ENCODE results near the gene KITLG.

The KITLG gene

DNA sequence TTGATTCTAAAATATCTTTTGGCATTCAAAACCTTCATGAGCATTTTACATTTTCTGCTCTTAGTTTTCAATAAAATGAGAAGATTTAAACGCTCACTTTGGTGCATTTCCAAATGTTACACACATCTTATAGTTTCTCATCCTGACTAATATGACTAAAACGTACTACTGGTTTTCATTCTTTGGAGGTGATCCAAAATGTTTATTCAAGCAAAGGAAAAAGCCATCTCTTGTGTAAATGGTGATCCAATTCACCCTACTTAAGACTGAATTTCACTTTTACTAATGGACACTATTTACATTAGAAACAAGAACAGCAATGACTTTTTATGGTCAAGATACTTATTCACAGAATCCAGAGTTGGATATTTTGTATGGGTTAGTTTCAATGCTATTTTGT is 86.6 kb downstream of the KITLG start:
- TF ChIP-seq, protein P1, sequence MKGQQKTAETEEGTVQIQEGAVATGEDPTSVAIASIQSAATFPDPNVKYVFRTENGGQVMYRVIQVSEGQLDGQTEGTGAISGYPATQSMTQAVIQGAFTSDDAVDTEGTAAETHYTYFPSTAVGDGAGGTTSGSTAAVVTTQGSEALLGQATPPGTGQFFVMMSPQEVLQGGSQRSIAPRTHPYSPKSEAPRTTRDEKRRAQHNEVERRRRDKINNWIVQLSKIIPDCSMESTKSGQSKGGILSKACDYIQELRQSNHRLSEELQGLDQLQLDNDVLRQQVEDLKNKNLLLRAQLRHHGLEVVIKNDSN (IDR thresholded peaks at IDR 0.05), result no peak
- TF ChIP-seq RAD21 (IDR thresholded peaks at IDR 0.05; ENCODE audit: low read depth) (no peak), TEAD4 (IDR thresholded peaks at IDR 0.05) (no peak), EGR1 (IDR thresholded peaks at IDR 0.05) (no peak), NFIC (IDR thresholded peaks at IDR 0.05) (no peak), CREB1 (IDR thresholded peaks at IDR 0.05; ENCODE audit: low read depth) (no peak), CEBPB (IDR thresholded peaks at IDR 0.05) (no peak), ZBTB7A (IDR thresholded peaks at IDR 0.05; ENCODE audit: low read depth) (no peak)
- TF ChIP-seq, protein P2, sequence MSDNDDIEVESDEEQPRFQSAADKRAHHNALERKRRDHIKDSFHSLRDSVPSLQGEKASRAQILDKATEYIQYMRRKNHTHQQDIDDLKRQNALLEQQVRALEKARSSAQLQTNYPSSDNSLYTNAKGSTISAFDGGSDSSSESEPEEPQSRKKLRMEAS (IDR thresholded peaks at IDR 0.05), result no peak
- TF ChIP-seq, protein P3, sequence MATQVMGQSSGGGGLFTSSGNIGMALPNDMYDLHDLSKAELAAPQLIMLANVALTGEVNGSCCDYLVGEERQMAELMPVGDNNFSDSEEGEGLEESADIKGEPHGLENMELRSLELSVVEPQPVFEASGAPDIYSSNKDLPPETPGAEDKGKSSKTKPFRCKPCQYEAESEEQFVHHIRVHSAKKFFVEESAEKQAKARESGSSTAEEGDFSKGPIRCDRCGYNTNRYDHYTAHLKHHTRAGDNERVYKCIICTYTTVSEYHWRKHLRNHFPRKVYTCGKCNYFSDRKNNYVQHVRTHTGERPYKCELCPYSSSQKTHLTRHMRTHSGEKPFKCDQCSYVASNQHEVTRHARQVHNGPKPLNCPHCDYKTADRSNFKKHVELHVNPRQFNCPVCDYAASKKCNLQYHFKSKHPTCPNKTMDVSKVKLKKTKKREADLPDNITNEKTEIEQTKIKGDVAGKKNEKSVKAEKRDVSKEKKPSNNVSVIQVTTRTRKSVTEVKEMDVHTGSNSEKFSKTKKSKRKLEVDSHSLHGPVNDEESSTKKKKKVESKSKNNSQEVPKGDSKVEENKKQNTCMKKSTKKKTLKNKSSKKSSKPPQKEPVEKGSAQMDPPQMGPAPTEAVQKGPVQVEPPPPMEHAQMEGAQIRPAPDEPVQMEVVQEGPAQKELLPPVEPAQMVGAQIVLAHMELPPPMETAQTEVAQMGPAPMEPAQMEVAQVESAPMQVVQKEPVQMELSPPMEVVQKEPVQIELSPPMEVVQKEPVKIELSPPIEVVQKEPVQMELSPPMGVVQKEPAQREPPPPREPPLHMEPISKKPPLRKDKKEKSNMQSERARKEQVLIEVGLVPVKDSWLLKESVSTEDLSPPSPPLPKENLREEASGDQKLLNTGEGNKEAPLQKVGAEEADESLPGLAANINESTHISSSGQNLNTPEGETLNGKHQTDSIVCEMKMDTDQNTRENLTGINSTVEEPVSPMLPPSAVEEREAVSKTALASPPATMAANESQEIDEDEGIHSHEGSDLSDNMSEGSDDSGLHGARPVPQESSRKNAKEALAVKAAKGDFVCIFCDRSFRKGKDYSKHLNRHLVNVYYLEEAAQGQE (IDR thresholded peaks at IDR 0.05; ENCODE audit: low read depth), result no peak

DNA sequence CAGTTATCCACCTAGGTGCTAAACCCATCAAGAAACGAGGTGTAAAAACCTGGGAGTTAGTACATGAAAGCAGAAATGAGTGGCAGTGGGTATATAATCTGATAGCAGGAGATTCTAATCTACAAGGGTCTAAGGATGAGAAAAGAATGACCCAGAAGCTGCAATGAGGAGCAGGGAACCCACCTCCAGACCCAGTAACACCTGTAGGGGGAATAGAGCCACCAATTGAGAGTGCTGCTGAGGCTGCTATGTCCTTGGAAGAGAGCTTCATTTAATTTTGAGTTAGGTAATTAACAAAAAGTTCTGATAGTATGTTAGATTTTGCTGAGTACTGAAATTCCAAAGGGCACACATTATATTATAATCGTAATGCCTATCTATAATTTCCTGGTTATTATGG is 89.8 kb downstream of the KITLG start:
- TF ChIP-seq EP300 (IDR thresholded peaks at IDR 0.05; ENCODE audit: borderline replicate concordance), result no peak
- TF ChIP-seq TEAD4 (IDR thresholded peaks at IDR 0.05), result no peak
- TF ChIP-seq, protein P2 (IDR thresholded peaks at IDR 0.05), result no peak
- TF ChIP-seq NFIC (IDR thresholded peaks at IDR 0.05), result no peak
- no peak for TF ChIP-seq YY1 (IDR thresholded peaks at IDR 0.05; ENCODE audit: low read depth)
- no peak for TF ChIP-seq TCF12 (IDR thresholded peaks at IDR 0.05; ENCODE audit: low read depth)
- no peak for TF ChIP-seq CEBPB (IDR thresholded peaks at IDR 0.05)
- no peak for TF ChIP-seq CREB1 (IDR thresholded peaks at IDR 0.05; ENCODE audit: low read depth)

DNA sequence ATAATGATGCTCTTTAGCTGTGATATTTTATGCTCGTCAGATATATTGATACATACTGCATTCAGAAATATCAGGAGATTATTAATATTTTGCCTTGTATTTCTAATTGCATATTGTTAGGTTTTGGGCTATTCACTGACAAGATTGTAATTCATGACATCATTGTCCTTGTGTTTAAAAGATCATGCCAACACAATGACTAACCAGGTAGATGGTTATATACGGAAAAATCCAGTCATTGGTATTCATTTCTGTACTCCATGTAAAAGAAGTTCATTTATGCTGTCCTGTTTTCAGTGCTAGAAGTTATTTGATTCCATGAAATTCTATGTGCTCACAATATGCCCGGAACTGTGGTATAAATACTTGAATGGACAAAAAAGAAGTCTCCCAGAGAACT is 107.5 kb downstream of the KITLG start:
- TF ChIP-seq FOXM1 (IDR thresholded peaks at IDR 0.05; ENCODE audit: borderline replicate concordance, low read depth), result no peak
- no peak for TF ChIP-seq EGR1 (IDR thresholded peaks at IDR 0.05)

DNA sequence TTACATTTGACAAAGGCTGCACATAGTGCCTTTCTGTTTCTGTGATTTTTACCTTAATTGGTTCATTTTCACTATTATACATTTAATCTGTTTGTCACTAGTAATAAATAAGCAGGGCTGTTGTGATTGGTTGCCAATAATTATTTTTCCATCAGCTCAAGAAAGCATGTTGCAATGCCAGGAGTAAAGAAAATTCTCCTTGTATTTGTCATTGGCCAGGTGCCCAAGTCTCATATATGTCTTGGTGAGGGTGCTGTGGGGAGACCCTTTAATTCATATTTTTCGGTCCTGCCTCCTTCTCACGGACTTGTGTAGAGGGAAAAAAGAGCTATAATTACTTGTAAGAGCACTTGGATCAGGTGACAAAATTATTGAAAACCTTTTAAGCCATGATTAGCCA is 108.0 kb downstream of the KITLG start:
- 0 out of 2 replicates have a peak, but pooled peaks have one; percentile 18 for TF ChIP-seq CEBPB (IDR thresholded peaks at IDR 0.05)
- TF ChIP-seq EP300 (IDR thresholded peaks at IDR 0.05; ENCODE audit: borderline replicate concordance), result no peak

DNA sequence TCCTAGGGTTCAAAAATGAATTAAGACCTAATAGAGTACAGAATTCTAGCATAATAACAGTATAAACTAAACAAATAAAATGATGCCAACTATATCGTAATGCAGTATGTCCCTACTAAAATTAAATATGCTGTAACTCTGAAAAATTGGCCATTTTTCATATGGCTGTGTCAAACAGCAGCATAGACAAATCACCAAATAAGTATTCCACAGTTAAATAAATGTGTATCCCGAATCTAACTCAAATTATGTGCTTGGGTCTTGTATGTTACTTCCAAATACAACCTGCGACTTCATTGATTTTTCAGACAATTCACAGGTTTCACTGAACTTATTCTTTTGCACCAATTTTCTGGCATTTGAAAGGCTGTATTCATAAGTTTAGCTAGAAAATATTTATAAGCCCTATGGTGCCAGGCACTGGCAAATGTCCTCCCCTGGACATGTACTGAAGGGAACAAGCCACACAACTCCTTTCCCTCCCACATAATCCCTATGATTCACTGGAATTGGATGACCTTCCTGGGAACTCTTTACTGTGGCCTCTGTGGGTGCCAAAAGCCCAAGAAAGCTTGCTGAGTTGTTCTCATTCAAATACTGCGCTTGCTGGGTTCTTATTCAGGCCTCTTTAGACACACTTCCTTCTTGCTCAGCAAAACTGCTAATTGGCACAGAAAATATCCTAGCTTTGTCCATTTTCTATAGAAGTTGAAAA is 108.8 kb downstream of the KITLG start:
- TF ChIP-seq ZBTB7A (IDR thresholded peaks at IDR 0.05; ENCODE audit: low read depth) (no peak), TAF1 (IDR thresholded peaks at IDR 0.05; ENCODE audit: low read depth) (no peak), EGR1 (IDR thresholded peaks at IDR 0.05) (no peak), TCF12 (IDR thresholded peaks at IDR 0.05; ENCODE audit: low read depth) (no peak), NFIC (IDR thresholded peaks at IDR 0.05) (no peak), CEBPB (IDR thresholded peaks at IDR 0.05) (no peak), TEAD4 (IDR thresholded peaks at IDR 0.05) (no peak), YY1 (IDR thresholded peaks at IDR 0.05; ENCODE audit: low read depth) (no peak), FOXM1 (IDR thresholded peaks at IDR 0.05; ENCODE audit: borderline replicate concordance, low read depth) (no peak), RAD21 (IDR thresholded peaks at IDR 0.05; ENCODE audit: low read depth) (no peak), EP300 (IDR thresholded peaks at IDR 0.05; ENCODE audit: borderline replicate concordance) (no peak), CREB1 (IDR thresholded peaks at IDR 0.05; ENCODE audit: low read depth) (no peak)
- TF ChIP-seq, protein P1 (IDR thresholded peaks at IDR 0.05), result no peak
- TF ChIP-seq, protein P3 (IDR thresholded peaks at IDR 0.05; ENCODE audit: low read depth), result no peak
- TF ChIP-seq, protein P2 (IDR thresholded peaks at IDR 0.05), result no peak

DNA sequence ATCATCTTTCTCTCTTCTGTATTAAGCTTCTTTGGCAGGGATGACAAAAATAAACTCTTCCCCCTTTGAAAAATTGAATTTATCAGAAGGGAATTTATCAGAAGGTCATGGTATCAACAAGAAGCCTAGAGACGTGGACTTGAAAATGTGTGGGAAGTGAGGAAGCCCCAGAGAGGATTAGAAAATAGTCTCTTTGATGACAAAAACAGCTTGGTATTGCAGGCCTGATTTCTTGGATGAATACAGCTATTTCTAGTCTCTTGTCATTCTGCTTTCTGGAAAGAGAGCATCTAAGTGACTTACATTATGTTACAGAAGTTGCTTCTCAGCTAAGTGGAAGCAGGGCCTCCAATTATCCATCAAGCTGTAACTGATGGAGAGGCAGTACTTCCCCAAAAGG is 111.1 kb downstream of the KITLG start:
- no peak for TF ChIP-seq EP300 (IDR thresholded peaks at IDR 0.05; ENCODE audit: borderline replicate concordance)
- TF ChIP-seq, protein P2 (IDR thresholded peaks at IDR 0.05), result no peak
- no peak for TF ChIP-seq RAD21 (IDR thresholded peaks at IDR 0.05; ENCODE audit: low read depth)
- no peak for TF ChIP-seq YY1 (IDR thresholded peaks at IDR 0.05; ENCODE audit: low read depth)
- TF ChIP-seq TAF1 (IDR thresholded peaks at IDR 0.05; ENCODE audit: low read depth), result no peak
- no peak for TF ChIP-seq FOXM1 (IDR thresholded peaks at IDR 0.05; ENCODE audit: borderline replicate concordance, low read depth)

Measured in Ishikawa (cell line).